Heart left ventricle (tissue), 16 donors: ENCODE data around the gene CSNK1E. TPM values are rescaled to one million over a fixed set of nuclear protein-coding genes. Genes with fewer than 3 reads are reported as not detected.

Experiments
- ATAC-seq, 4 donors: fragments of 200-7000 bp; cut with Tn5 transposase; one replicate each; pipeline ENCODE4 v1.9.1; 2020 to 2022; ENCODE audit warnings: moderate library complexity in 4 of 4, mild to moderate bottlenecking in 3 of 4, moderate number of reproducible peaks in 1 of 4
- DNase-seq, 5 donors: peaks; one replicate each; pipeline ENCODE4 v3.0.0-alpha.2; 2020
- H3K27ac ChIP-seq, 12 donors: fragments of 200-600 bp; sonication (generic) in 4 of 12; one replicate each; pipeline versions ENCODE4 v1.5.0 to v1.8.0; 2016 to 2022; ENCODE audit warnings: mild to moderate bottlenecking in 2 of 12
- H3K27me3 ChIP-seq, 9 donors: fragments of 200-600 bp; sonication (generic) in 2 of 9; one replicate each; pipeline versions ENCODE4 v1.5.1 to v1.8.0; 2016 to 2022; ENCODE audit warnings: mild to moderate bottlenecking in 3 of 9
- H3K36me3 ChIP-seq, 9 donors: fragments of 200-600 bp; sonication (generic) in 2 of 9; one replicate each; pipeline versions ENCODE4 v1.5.0 to v1.8.0; 2018 to 2022; ENCODE audit warnings: mild to moderate bottlenecking in 2 of 9
- H3K4me1 ChIP-seq, 12 donors: fragments of 200-600 bp; sonication (generic) in 4 of 12; one replicate each; pipeline versions ENCODE4 v1.5.0 to v1.8.0; 2016 to 2022; ENCODE audit warnings: mild to moderate bottlenecking in 3 of 12
- H3K4me3 ChIP-seq, 12 donors: fragments of 200-600 bp; sonication (generic) in 4 of 12; one replicate each; pipeline versions ENCODE4 v1.5.0 to v1.8.0; 2017 to 2022; ENCODE audit warnings: mild to moderate bottlenecking in 9 of 12, moderate library complexity in 4 of 12
- H3K9me3 ChIP-seq, 12 donors: fragments of 200-600 bp; sonication (generic) in 4 of 12; one replicate each; pipeline versions ENCODE4 v1.5.0 to v1.8.0; 2016 to 2022; ENCODE audit warnings: mild to moderate bottlenecking in 1 of 12
- CTCF ChIP-seq, 12 donors: fragments of 200-600 bp; sonication (generic) in 4 of 12; IDR thresholded peaks; one replicate each; pipeline versions ENCODE4 v1.5.0 to v1.8.0; 2018 to 2022; ENCODE audit warnings: antibody characterized with exemption in 12 of 12, mild to moderate bottlenecking in 5 of 12
- POLR2A ChIP-seq, 2 donors: fragments of 450-650 bp; IDR thresholded peaks; one replicate each; pipeline ENCODE4 v1.6.1; 2017; ENCODE audit warnings: antibody characterized with exemption in 2 of 2, mild to moderate bottlenecking in 2 of 2, moderate library complexity in 2 of 2
- WGBS, 4 donors: extraction: QIAGEN DNeasy Blood & Tissue Kit in 2 of 4; methylation state at CpG; one replicate each; pipeline versions ENCODE4 v1.1.5 to v1.1.7; 2013 to 2018; 5-methylcytosine and 5-hydroxymethylcytosine counted together
- intact Hi-C, 10 donors: fragments of 100-400 bp; cut with DNase I; formaldehyde crosslinking; loops; one replicate each; pipeline versions ENCODE4 v1.11.1 to v1.14.2; 2022
- polyA plus RNA-seq, 2 donors: library from polyadenylated mRNA; stranded (reverse); fragments of 200-250 nt; gene quantifications; one replicate each; pipeline ENCODE4 v1.2.3, GENCODE V29; 2013
- total RNA-seq, 9 donors: library from RNA; depleted of rRNA in 2 of 9; stranded (reverse); fragments of >200 nt in 2 of 9; fragmentation: NEBNext Ultra II Directional in 3 of 9; extraction: Animal tissue kit (Norgen Biotek cat#: 25700) in 3 of 9; gene quantifications; one replicate each; pipeline versions ENCODE4 v1.1.0 to v1.2.4, GENCODE V29; 2016 to 2023
- donor health status: ischemic (EF 13 %, LVEDD 7.1; RV severe dilation, severe dysfunction).
- donor health status: healthy with polysubstance abuse.
- donor health status: DM: no; HTN: yes; CAD: no.
- donor health status: DM: no; HTN: no; CAD: no.
- donor health status: ischemic (EF 25% LVEDD 6.9; RV normal size, moderate dysfunction).
- donor health status: ischemic (EF 25% LVEDD 5.7; RV mildly dilated, moderate dysfunction).
- donor health status: healthy.
- donor health status: DM: yes; HTN: yes; CAD: no.
- donor health status: ischemic (EF 35%, LVEDD 5.7; RV mildly dilated, moderate dysfunction).
- donor health status: nonischemic (EF 11% LVEDD 7.7; RV severe dilation, severe dysfunction).
- donor health status: DM: yes; HTN: yes; CAD: no.
- donor health status: PGD.
- donor health status: ischemic (EF 29% LVEDD 5.4; RV normal size, mild dysfunction).
- donor health status: nonischemic (EF 23%, LVEDD 6.1; RV moderate dilation, normal function).

The CSNK1E gene
- total and polyA plus RNA-seq, 11 donors = 59.7 to 125 (median 72.6) TPM

- H3K4me3 ChIP-seq = peak overlapping the region; percentile 71 to 100 (median 95)
- peak overlapping the region; percentile 92 to 99 (median 98) for H3K27ac ChIP-seq
- WGBS, 4 donors = 1 to 36% (median 11%) methylated on average over 2 to 7 of the region's 7 CpGs
- no peak for TF ChIP-seq CTCF (IDR thresholded peaks at IDR 0.05)
- no peak for TF ChIP-seq POLR2A (IDR thresholded peaks at IDR 0.05)
- intact Hi-C loops = loop anchor here (2.0 to 5.0 kb wide), 5 partner anchors 35 to 70 kb away; partner anchors contain the start of genes CSNK1E (in 4 of the 10) and MAFF (in 1 of the 10)
- H3K36me3 ChIP-seq = peaks cover 0 to 4% (median 0%) of the 10 kb centered on the region in 9 donors
- peaks cover 3 to 63% (median 51%) of the 10 kb centered on the region in 12 donors for H3K4me1 ChIP-seq
- DNase-seq = no peak
- peak; percentile 3 to 10 (median 7) for ATAC-seq
- no peaks in the 10 kb centered on the region for H3K27me3 ChIP-seq
- H3K9me3 ChIP-seq = no peaks in the 10 kb centered on the region
Observed at GRCh38 chr22:38271927-38272372, 45.3 kb downstream of the CSNK1E start.

GRCh38 chr22:38271101-38271500 is 46.1 kb downstream of the CSNK1E start:
- intact Hi-C loops = loop anchor here in 9 of 10 donors (5.0 kb wide), 4 partner anchors 36 to 69 kb away; partner anchors contain the start of genes CSNK1E (in 3 of the 9) and MAFF (in 1 of the 9)
- no peak for DNase-seq
- Histone ChIP-seq H3K27me3 (no peaks in the 10 kb centered on the region), H3K4me3 (peak overlapping the region in 9 of 12 donors; percentile 14 to 100 (median 94)), H3K9me3 (no peaks in the 10 kb centered on the region), H3K36me3 (peaks cover 0 to 4% (median 0%) of the 10 kb centered on the region in 9 donors), H3K27ac (peak overlapping the region; percentile 26 to 99 (median 96)), H3K4me1 (peaks cover 10 to 71% (median 59%) of the 10 kb centered on the region in 12 donors)
- 66 to 80% (median 74%) methylated on average over 7 of the region's 7 CpGs for WGBS, 4 donors
- ATAC-seq = no peak
- TF ChIP-seq POLR2A (IDR thresholded peaks at IDR 0.05) (no peak), CTCF (IDR thresholded peaks at IDR 0.05) (no peak)

GRCh38 chr22:38270091-38270992 is 46.9 kb downstream of the CSNK1E start:
- Histone ChIP-seq H3K27ac (peak overlapping the region; percentile 26 to 99 (median 96)), H3K9me3 (no peaks in the 10 kb centered on the region), H3K4me3 (peak overlapping the region in 9 of 12 donors; percentile 14 to 100 (median 94)), H3K4me1 (peaks cover 14 to 79% (median 65%) of the 10 kb centered on the region in 12 donors), H3K27me3 (no peaks in the 10 kb centered on the region), H3K36me3 (peaks cover 0 to 4% (median 0%) of the 10 kb centered on the region in 9 donors)
- intact Hi-C loops = loop anchor here in 9 of 10 donors (5.0 kb wide), 4 partner anchors 37 to 68 kb away; partner anchors contain the start of genes CSNK1E (in 3 of the 9) and MAFF (in 1 of the 9)
- 54 to 66% (median 59%) methylated on average over 11 to 13 of the region's 13 CpGs for WGBS, 4 donors
- DNase-seq = no peak
- no peak for TF ChIP-seq POLR2A (IDR thresholded peaks at IDR 0.05)
- TF ChIP-seq CTCF (IDR thresholded peaks at IDR 0.05) = no peak
- ATAC-seq = peak in 1 of 4 donors; percentile 18

- intact Hi-C loops = loop anchor here in 3 of 10 donors (5.0 to 10.0 kb wide), 3 partner anchors 67 to 85 kb away; partner anchors contain the start of gene MAFF (in 1 of the 3)
- Histone ChIP-seq H3K27ac (peak overlapping the region in 9 of 12 donors; percentile 30 to 99 (median 98)), H3K27me3 (no peaks in the 10 kb centered on the region), H3K4me1 (peaks cover 14 to 83% (median 71%) of the 10 kb centered on the region in 12 donors), H3K4me3 (no peak overlapping the region), H3K36me3 (peaks cover 0 to 4% (median 0%) of the 10 kb centered on the region in 9 donors), H3K9me3 (no peaks in the 10 kb centered on the region)
- DNase-seq (no peak), ATAC-seq (no peak)
- WGBS, 4 donors = 91 to 94% (median 94%) methylated on average over 7 of the region's 7 CpGs
- TF ChIP-seq CTCF (IDR thresholded peaks at IDR 0.05) = no peak
- no peak for TF ChIP-seq POLR2A (IDR thresholded peaks at IDR 0.05)
Observed at GRCh38 chr22:38269466-38269865, 47.8 kb downstream of the CSNK1E start.
